Measurements from ENCODE around the gene AP1AR.

AP1AR gene

GRCh38 chr4:112312610-112313239, 81.1 kb downstream of the AP1AR start:
- H3K36me3 ChIP-seq (replicated peaks; ENCODE audit: low read depth, low read length) = peaks cover 11% of the 10 kb centered on the region
- no peaks in the 10 kb centered on the region for H3K27me3 ChIP-seq (ENCODE audit: low read depth, low read length)
- H3K9me3 ChIP-seq (ENCODE audit: insufficient read depth, low read length) = no peaks in the 10 kb centered on the region
- peak overlapping the region; percentile 62 for H3K4me3 ChIP-seq (ENCODE audit: low read length)
- H3K9ac ChIP-seq (ENCODE audit: low read length) = peak overlapping the region; percentile 68
- no peaks in the 10 kb centered on the region for H4K20me1 ChIP-seq (ENCODE audit: insufficient read depth, low read length)
- H3K4me2 ChIP-seq (ENCODE audit: low read length) = peak overlapping the region; percentile 88
- TF ChIP-seq, protein P1, sequence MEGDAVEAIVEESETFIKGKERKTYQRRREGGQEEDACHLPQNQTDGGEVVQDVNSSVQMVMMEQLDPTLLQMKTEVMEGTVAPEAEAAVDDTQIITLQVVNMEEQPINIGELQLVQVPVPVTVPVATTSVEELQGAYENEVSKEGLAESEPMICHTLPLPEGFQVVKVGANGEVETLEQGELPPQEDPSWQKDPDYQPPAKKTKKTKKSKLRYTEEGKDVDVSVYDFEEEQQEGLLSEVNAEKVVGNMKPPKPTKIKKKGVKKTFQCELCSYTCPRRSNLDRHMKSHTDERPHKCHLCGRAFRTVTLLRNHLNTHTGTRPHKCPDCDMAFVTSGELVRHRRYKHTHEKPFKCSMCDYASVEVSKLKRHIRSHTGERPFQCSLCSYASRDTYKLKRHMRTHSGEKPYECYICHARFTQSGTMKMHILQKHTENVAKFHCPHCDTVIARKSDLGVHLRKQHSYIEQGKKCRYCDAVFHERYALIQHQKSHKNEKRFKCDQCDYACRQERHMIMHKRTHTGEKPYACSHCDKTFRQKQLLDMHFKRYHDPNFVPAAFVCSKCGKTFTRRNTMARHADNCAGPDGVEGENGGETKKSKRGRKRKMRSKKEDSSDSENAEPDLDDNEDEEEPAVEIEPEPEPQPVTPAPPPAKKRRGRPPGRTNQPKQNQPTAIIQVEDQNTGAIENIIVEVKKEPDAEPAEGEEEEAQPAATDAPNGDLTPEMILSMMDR (IDR thresholded peaks at IDR 0.05; ENCODE audit: low read depth, low read length) = no peak
- no peak for TF ChIP-seq EZH2phosphoT487 (IDR thresholded peaks at IDR 0.05; ENCODE audit: low read depth)
- H2AFZ ChIP-seq (ENCODE audit: low read depth, low read length) = peak overlapping the region; percentile 12
- peaks cover 21% of the 10 kb centered on the region for H3K4me1 ChIP-seq (ENCODE audit: low read length)
- peak overlapping the region; percentile 96 for H3K27ac ChIP-seq (ENCODE audit: low read length)
- H3K79me2 ChIP-seq (ENCODE audit: low read length) = peaks cover 4% of the 10 kb centered on the region; the same call in 1 of the 2 replicates

- Histone ChIP-seq H3K9ac (ENCODE audit: low read length) (no peak overlapping the region), H3K27me3 (ENCODE audit: low read depth, low read length) (no peaks in the 10 kb centered on the region), H3K4me3 (ENCODE audit: low read length) (no peak overlapping the region), H3K9me3 (ENCODE audit: insufficient read depth, low read length) (no peaks in the 10 kb centered on the region), H3K4me1 (ENCODE audit: low read length) (peaks cover 40% of the 10 kb centered on the region), H4K20me1 (ENCODE audit: insufficient read depth, low read length) (no peaks in the 10 kb centered on the region), H3K36me3 (replicated peaks; ENCODE audit: low read depth, low read length) (peaks cover 11% of the 10 kb centered on the region), H3K79me2 (ENCODE audit: low read length) (peaks cover 4% of the 10 kb centered on the region; the same call in 1 of the 2 replicates), H2AFZ (ENCODE audit: low read depth, low read length) (no peak overlapping the region), H3K27ac (ENCODE audit: low read length) (no peak overlapping the region), H3K4me2 (ENCODE audit: low read length) (no peak overlapping the region)
- no peak for TF ChIP-seq EZH2phosphoT487 (IDR thresholded peaks at IDR 0.05; ENCODE audit: low read depth)
- TF ChIP-seq, protein P1 (IDR thresholded peaks at IDR 0.05; ENCODE audit: low read depth, low read length) = no peak
Measured at GRCh38 chr4:112315446-112315845, 83.9 kb downstream of the AP1AR start.

- Histone ChIP-seq H3K4me3 (ENCODE audit: low read length) (no peak overlapping the region), H3K79me2 (ENCODE audit: low read length) (peaks cover 3% of the 10 kb centered on the region; the same call in 1 of the 2 replicates), H3K27ac (ENCODE audit: low read length) (no peak overlapping the region), H3K9ac (ENCODE audit: low read length) (no peak overlapping the region), H3K27me3 (ENCODE audit: low read depth, low read length) (no peaks in the 10 kb centered on the region), H2AFZ (ENCODE audit: low read depth, low read length) (no peak overlapping the region), H3K4me2 (ENCODE audit: low read length) (no peak overlapping the region), H3K4me1 (ENCODE audit: low read length) (peaks cover 39% of the 10 kb centered on the region), H3K36me3 (replicated peaks; ENCODE audit: low read depth, low read length) (peaks cover 11% of the 10 kb centered on the region), H3K9me3 (ENCODE audit: insufficient read depth, low read length) (no peaks in the 10 kb centered on the region), H4K20me1 (ENCODE audit: insufficient read depth, low read length) (no peaks in the 10 kb centered on the region)
- TF ChIP-seq EZH2phosphoT487 (IDR thresholded peaks at IDR 0.05; ENCODE audit: low read depth) = no peak
- TF ChIP-seq, protein P1 (IDR thresholded peaks at IDR 0.05; ENCODE audit: low read depth, low read length) = no peak
Measured at GRCh38 chr4:112316360-112316759, 84.8 kb downstream of the AP1AR start.

DNA sequence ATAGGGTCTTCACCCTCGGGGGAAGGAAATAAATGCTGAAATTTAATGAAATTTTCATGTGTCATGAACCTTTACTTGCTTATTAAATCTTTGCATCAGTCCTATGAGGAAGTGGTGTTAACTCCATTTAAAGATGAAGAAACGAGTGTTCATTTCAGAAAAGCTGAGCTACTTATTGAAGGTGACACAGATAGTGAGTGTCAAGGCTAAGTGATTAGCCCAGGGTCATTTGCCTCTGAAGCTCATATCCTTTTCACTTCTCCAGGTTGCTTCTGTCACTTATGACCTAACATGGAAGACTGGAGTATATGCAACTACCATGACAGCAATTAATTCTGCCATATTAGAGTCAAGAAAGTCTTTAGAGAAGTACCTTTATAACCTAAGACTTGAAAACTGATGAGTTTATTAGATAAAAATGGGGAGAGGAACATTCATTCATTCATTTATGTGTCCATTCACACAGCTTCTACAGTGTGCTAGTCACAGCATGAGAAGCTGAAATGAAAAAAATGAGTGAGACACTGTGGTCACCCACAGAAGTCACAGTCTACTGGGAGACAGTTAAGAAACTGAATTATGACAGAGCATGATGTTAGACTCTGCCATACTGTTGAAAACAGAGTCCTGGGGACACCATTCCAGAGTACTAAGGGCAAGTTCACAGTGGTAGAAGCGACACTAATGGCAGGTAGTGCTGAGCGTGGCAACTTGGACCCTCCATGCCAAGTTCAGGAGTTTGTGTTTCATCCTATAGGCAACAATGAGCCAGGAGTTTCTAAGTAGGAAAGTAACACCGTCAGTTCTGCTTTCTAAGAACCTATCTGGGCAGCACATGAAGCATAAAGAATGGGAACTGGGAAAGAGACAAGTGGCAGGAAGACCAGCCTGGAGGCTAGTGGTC, 86.9 kb downstream of the AP1AR start:
- TF ChIP-seq EZH2phosphoT487 (IDR thresholded peaks at IDR 0.05; ENCODE audit: low read depth) = no peak
- TF ChIP-seq, protein P1 (IDR thresholded peaks at IDR 0.05; ENCODE audit: low read depth, low read length) = no peak
- H2AFZ ChIP-seq (ENCODE audit: low read depth, low read length) = no peak overlapping the region
- no peaks in the 10 kb centered on the region for H3K27me3 ChIP-seq (ENCODE audit: low read depth, low read length)
- H3K4me3 ChIP-seq (ENCODE audit: low read length) = no peak overlapping the region
- no peaks in the 10 kb centered on the region for H3K79me2 ChIP-seq (ENCODE audit: low read length)
- no peaks in the 10 kb centered on the region for H3K9me3 ChIP-seq (ENCODE audit: insufficient read depth, low read length)
- peak overlapping the region; percentile 31 for H3K4me2 ChIP-seq (ENCODE audit: low read length)
- H3K36me3 ChIP-seq (replicated peaks; ENCODE audit: low read depth, low read length) = peaks cover 11% of the 10 kb centered on the region
- peaks cover 33% of the 10 kb centered on the region for H3K4me1 ChIP-seq (ENCODE audit: low read length)
- H4K20me1 ChIP-seq (ENCODE audit: insufficient read depth, low read length) = no peaks in the 10 kb centered on the region
- no peak overlapping the region for H3K9ac ChIP-seq (ENCODE audit: low read length)
- peak overlapping the region; percentile 38 for H3K27ac ChIP-seq (ENCODE audit: low read length)
